ENCODE results near the gene ZBTB20.

ZBTB20 gene

GRCh38 chr3:114553949-114554593 lies 593.0 kb downstream of the ZBTB20 start:
- TF ChIP-seq, protein P1, sequence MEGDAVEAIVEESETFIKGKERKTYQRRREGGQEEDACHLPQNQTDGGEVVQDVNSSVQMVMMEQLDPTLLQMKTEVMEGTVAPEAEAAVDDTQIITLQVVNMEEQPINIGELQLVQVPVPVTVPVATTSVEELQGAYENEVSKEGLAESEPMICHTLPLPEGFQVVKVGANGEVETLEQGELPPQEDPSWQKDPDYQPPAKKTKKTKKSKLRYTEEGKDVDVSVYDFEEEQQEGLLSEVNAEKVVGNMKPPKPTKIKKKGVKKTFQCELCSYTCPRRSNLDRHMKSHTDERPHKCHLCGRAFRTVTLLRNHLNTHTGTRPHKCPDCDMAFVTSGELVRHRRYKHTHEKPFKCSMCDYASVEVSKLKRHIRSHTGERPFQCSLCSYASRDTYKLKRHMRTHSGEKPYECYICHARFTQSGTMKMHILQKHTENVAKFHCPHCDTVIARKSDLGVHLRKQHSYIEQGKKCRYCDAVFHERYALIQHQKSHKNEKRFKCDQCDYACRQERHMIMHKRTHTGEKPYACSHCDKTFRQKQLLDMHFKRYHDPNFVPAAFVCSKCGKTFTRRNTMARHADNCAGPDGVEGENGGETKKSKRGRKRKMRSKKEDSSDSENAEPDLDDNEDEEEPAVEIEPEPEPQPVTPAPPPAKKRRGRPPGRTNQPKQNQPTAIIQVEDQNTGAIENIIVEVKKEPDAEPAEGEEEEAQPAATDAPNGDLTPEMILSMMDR (IDR thresholded peaks at IDR 0.05; ENCODE audit: low read depth, low read length, missing control alignments): no peak
- DNase-seq (ENCODE audit: extremely low read depth, low read depth): no peak

DNA sequence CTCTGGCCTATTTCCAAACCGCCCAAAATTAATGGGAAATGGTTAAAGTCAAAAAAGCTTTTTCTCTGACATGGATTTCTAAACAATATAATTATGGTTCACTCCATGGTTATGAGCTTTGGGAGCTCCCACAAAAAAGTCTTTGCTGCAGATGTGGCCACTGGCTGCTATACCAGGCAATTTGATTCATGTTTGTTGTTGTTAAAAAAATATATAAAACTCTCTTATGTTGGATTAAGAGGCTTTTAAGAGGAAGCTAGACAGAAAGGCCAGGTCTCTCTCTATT lies 594.6 kb downstream of the ZBTB20 start:
- TF ChIP-seq, protein P1 (IDR thresholded peaks at IDR 0.05; ENCODE audit: low read depth, low read length, missing control alignments): no peak

More at GRCh38 chr3:114553949-114554593, 593.0 kb downstream of the ZBTB20 start:
- H3K4me3 ChIP-seq (replicated peaks; ENCODE audit: low read depth, low read length): no peak overlapping the region

GRCh38 chr3:114551770-114552526 lies 595.1 kb downstream of the ZBTB20 start:
- no peak overlapping the region for H3K4me3 ChIP-seq (replicated peaks; ENCODE audit: low read depth, low read length)
- DNase-seq (ENCODE audit: extremely low read depth, low read depth): peak; percentile 68
- TF ChIP-seq, protein P1 (IDR thresholded peaks at IDR 0.05; ENCODE audit: low read depth, low read length, missing control alignments): no peak

More for the DNA sequence above, 594.6 kb downstream of the ZBTB20 start:
- peak; percentile 56 for DNase-seq (ENCODE audit: extremely low read depth, low read depth)
- no peak overlapping the region for H3K4me3 ChIP-seq (replicated peaks; ENCODE audit: low read depth, low read length)

- TF ChIP-seq, protein P1 (IDR thresholded peaks at IDR 0.05; ENCODE audit: low read depth, low read length, missing control alignments): no peak
- no peak overlapping the region for H3K4me3 ChIP-seq (replicated peaks; ENCODE audit: low read depth, low read length)
- DNase-seq (ENCODE audit: extremely low read depth, low read depth): no peak
Observed at GRCh38 chr3:114550165-114550564, 596.9 kb downstream of the ZBTB20 start.

GRCh38 chr3:114545193-114545592 lies 601.9 kb downstream of the ZBTB20 start:
- no peak overlapping the region for H3K4me3 ChIP-seq (replicated peaks; ENCODE audit: low read depth, low read length)
- DNase-seq (ENCODE audit: extremely low read depth, low read depth): no peak
- TF ChIP-seq, protein P1 (IDR thresholded peaks at IDR 0.05; ENCODE audit: low read depth, low read length, missing control alignments): no peak

DNA sequence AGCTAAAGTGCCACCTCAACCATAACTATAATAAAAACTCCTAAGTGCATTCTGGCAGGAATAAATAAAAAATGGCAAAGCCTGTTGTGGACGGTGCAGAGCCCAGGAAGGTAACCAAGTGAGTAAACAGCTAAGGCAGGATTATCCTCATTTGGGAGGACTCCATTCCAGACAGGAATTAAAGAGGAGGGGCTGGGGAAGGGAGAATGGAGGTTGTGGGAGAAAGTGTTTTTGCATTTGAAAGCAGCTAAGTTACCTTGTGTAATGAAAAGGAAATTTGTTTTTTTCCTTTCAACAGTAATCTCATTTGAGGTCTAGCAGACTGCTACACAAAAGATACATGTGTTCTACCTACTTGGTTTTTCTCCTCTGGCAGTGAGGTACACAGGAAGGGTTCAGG lies 604.7 kb downstream of the ZBTB20 start:
- DNase-seq (ENCODE audit: extremely low read depth, low read depth): no peak
- TF ChIP-seq, protein P1 (IDR thresholded peaks at IDR 0.05; ENCODE audit: low read depth, low read length, missing control alignments): no peak
- no peak overlapping the region for H3K4me3 ChIP-seq (replicated peaks; ENCODE audit: low read depth, low read length)

Data from HFF-Myc (cell line).